HEK293 (cell line): Measurements from ENCODE around the gene NCF2.

ENCODE experiments used
- CTCF ChIP-seq: fragments of 450-650 bp; formaldehyde crosslinking; IDR thresholded peaks from 2 replicates; pipeline ENCODE4 v1.5.1; 2016; ENCODE audit warnings: missing biosample characterization, missing genetic modification characterization
- HOXA7 ChIP-seq: sonication (generic); formaldehyde crosslinking; IDR thresholded peaks from 2 replicates; pipeline ENCODE4 v1.8.1; 2022; ENCODE audit warnings: missing genetic modification reagents, borderline replicate concordance
- PBX3 ChIP-seq: sonication (generic); formaldehyde crosslinking; IDR thresholded peaks from 2 replicates; pipeline ENCODE4 v1.8.1; 2022; ENCODE audit warnings: mild to moderate bottlenecking, moderate library complexity, missing genetic modification reagents
- REST ChIP-seq: fragments of 450-650 bp; formaldehyde crosslinking; IDR thresholded peaks from 2 replicates; pipeline ENCODE4 v1.5.1; 2016; ENCODE audit warnings: missing biosample characterization, missing genetic modification characterization
- SP7 ChIP-seq: fragments of 450-650 bp; formaldehyde crosslinking; IDR thresholded peaks from 2 replicates; pipeline ENCODE4 v1.5.1; 2016; ENCODE audit warnings: missing biosample characterization, missing genetic modification characterization
- ZNF133 ChIP-seq: fragments of 450-650 bp; formaldehyde crosslinking; IDR thresholded peaks from 2 replicates; pipeline ENCODE4 v1.5.1; 2016; ENCODE audit warnings: missing biosample characterization, missing genetic modification characterization
- ZNF341 ChIP-seq: fragments of 450-650 bp; formaldehyde crosslinking; IDR thresholded peaks from 2 replicates; pipeline ENCODE4; 2016; ENCODE audit warnings: low read depth, missing biosample characterization, missing genetic modification characterization
- ZNF416 ChIP-seq: fragments of 450-650 bp; formaldehyde crosslinking; IDR thresholded peaks from 2 replicates; pipeline ENCODE4 v1.5.1; 2016; ENCODE audit warnings: missing biosample characterization, missing genetic modification characterization
- ZNF48 ChIP-seq: fragments of 450-650 bp; formaldehyde crosslinking; IDR thresholded peaks from 2 replicates; pipeline ENCODE4 v1.5.1; 2016; ENCODE audit warnings: missing biosample characterization, missing genetic modification characterization
- ZNF513 ChIP-seq: fragments of 450-650 bp; IDR thresholded peaks from 2 replicates; pipeline ENCODE4 v1.5.1; 2018; ENCODE audit warnings: missing biosample characterization, missing genetic modification characterization
- ZNF660 ChIP-seq: fragments of 450-650 bp; IDR thresholded peaks from 2 replicates; pipeline ENCODE4 v1.5.1; 2018; ENCODE audit warnings: missing biosample characterization, mild to moderate bottlenecking, missing genetic modification characterization
- ZSCAN5A ChIP-seq: fragments of 450-650 bp; formaldehyde crosslinking; IDR thresholded peaks from 2 replicates; pipeline ENCODE4 v1.5.1; 2016; ENCODE audit warnings: missing biosample characterization, missing genetic modification characterization

- TF ChIP-seq ZNF133 (tag by site-specific recombination) (no peak), CTCF (tag by site-specific recombination) (no peak), ZSCAN5A (tag by site-specific recombination) (no peak), SP7 (no peak), ZNF341 (tag by site-specific recombination) (no peak), ZNF48 (tag by site-specific recombination) (no peak), REST (no peak), HOXA7 (no peak), ZNF416 (tag by site-specific recombination) (no peak), ZNF660 (no peak), PBX3 (CRISPR knock-in tag) (no peak), ZNF513 (tag by site-specific recombination) (no peak)
These were observed 1.4 kb downstream of the NCF2 start for GRCh38 chr1:183588827-183589226.
